GM21526 (cell line): Measurements from ENCODE around the gene ATPAF1.
"Not testable (repeated sequence)": the region's sequence is repeated elsewhere in the genome, so short reads cannot be mapped to it uniquely, and the experiment has no call there.

Source experiments
- ATAC-seq: cut with Tn5 transposase; IDR thresholded peaks from one replicate; pipeline ENCODE4 v1.9.1; 2021; ENCODE audit warnings: moderate library complexity; ENCODE audit not compliant: unreplicated experiment, low FRiP score

Gene ATPAF1

GRCh38 chr1:46667782-46668760 is at the start of gene ATPAF1:
Gene ATPAF1, minus strand, starts transcription at chr1:46668364. Its CDS starts 42 bp downstream, at chr1:46668322.
- peak; percentile 86 for ATAC-seq

DNA sequence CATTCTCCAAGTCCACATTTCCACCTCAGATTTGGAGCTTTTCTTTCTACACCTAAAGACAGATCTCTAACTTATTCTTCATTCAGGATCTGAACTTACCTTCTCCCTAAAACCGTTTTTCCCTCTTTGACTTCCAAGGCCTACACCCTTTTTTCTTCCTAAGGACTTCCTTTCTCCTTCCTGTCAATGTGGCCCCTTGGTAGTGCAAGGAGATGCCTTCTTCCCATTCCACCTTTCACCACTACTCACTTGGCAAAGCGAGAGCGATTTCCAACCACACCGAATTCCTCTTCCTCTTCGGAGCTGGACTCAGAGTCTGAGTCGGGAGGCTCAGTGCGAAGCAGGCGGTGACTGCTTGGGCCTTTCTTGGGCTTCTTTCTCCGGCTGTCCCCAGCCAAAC is 49.5 kb upstream of the ATPAF1 start:
- ATAC-seq: no peak

DNA sequence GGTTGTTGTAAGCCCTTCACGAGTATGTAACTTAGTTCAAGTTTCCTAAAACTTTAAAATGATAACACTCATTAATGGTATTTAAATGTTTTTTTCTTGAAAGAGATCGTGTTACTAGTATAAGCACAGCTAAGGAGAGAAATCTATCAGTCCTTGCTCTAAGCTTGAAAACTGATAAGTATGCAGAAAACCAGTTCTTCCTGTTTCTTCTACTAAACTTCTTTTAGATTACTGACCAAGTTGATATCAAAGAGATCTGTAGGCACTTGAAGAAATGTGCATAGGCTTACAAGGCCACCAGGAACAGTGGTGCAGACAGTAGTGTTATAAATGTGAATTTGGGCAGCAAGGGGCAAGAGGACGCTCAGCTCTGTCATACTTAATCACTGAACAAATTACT is 46.8 kb upstream of the ATPAF1 start:
- ATAC-seq: no peak

GRCh38 chr1:46708121-46708520 is 40.0 kb upstream of the ATPAF1 start:
- no peak for ATAC-seq

DNA sequence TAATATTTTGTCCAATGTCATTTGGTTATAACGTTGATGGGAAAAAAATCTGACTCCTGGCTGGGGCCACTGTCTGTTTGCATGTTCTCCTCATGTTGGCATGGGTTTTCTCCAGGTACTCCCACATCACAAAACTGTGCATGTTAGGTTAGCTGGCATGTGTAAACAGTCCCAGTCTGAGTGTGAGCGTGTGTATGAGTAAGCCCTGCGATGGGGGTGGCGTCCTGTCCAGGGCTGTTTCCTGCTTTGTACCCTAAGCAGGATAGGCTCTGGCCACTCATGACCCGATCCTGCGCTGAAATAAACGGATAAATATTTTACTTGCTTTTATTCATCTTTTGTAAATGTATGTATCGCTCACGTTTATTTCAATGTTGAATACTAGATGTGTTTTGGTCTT is 37.2 kb upstream of the ATPAF1 start:
- ATAC-seq: no peak

- no peak for ATAC-seq
These were observed 35.9 kb upstream of the ATPAF1 start for GRCh38 chr1:46703927-46704641.

- no peak for ATAC-seq
These were observed 31.5 kb upstream of the ATPAF1 start for GRCh38 chr1:46699666-46700065.

GRCh38 chr1:46697053-46697452 is 28.9 kb upstream of the ATPAF1 start:
- no peak for ATAC-seq

DNA sequence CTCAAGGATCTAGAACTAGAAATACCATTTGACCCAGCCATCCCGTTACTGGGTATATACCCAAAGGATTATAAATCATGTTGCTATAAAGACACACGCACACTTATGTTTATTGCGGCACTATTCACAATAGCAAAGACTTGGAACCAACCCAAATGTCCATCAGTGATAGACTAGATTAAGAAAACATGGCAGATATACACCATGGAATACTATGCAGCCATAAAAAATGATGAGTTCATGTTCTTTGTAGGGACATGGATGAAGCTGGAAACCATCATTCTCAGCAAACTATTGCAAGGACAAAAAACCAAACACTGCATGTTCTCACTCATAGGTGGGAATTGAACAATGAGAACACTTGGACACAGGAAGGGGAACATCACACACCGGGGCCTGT is 26.5 kb upstream of the ATPAF1 start:
- not testable (repeated sequence) for ATAC-seq

GRCh38 chr1:46692811-46693770 is 24.9 kb upstream of the ATPAF1 start:
- no peak for ATAC-seq

DNA sequence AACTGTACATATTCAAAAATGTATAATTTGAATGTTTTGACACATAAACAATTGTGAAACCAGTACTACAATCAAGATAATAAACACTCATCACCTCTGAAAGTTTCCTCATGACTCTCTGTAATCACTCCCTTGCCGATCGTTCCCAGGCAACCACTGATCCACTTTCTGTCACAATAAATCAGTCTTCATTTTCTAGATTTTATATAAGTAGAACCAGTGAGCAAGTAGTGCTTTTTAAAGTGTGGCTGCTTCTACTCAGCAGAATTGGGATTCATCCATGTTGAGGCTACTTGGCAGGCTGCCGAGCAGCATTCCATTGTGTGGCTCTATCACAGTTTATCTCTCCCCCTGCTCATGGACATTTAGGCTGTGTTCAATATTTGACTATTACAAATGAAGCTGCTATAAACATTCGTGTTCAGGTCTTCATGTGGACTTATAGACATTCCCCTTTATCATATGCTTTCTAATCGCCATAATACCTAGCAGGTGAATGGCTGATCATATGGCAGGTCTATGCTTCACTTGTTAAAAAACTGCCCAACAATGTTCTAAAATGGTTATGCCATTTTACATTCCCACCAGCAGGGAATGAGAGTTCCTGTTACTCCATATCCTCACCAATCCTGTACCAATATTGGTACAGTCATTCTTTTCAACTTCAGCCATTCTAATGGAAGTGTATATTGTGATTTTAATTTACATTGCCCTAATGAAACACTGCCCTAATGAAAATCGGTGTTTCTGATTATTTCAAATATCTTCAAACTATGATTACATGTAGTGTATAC is 24.0 kb upstream of the ATPAF1 start:
- ATAC-seq: no peak

DNA sequence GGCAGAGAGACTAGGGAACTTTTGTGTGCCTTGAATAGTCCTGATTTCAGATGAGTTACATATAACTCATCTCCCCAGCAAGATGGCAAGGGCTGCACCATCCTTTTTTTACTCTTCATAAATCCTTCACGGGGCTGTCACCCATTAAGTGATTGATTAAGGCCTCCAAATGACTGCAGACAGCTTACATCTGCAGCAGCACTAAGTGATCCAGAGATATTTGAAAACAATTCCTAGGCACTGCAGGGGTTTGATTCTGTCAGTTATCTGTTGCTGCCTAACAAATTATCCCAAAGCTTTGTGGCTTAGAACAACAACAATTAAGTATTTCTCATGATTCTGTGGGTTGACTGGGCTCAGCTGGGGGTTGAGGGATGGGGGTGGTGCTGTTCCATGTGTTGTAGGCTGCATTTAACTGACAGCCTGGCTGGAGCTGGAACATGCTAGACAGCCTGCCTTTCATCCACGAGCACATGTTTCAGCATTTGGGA is 22.8 kb upstream of the ATPAF1 start:
- ATAC-seq: no peak

DNA sequence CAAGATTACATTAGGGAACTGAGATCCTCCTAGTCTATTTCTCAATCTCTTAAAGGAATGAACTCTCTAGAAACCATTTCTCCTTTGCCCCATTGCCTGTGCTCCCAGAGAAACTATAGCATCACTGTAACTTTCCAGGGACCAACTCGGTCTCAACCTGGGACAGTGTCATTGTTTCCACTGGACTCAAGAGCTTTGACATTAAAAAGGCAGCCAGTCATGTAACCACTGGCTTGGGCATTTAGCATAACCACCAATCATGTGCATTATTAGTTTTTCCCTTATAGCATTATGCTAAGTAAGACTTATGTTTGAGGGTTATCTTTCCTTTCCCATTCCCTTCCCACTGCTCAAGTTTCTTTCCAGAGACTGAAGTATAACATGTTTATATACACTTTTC is 21.7 kb upstream of the ATPAF1 start:
- ATAC-seq: no peak

- no peak for ATAC-seq
These were observed 21.2 kb upstream of the ATPAF1 start for GRCh38 chr1:46689356-46689755.

- no peak for ATAC-seq
These were observed 19.9 kb upstream of the ATPAF1 start for GRCh38 chr1:46687921-46688509.

GRCh38 chr1:46687093-46687659 is 19.0 kb upstream of the ATPAF1 start:
- ATAC-seq: no peak

GRCh38 chr1:46686255-46686654 is 18.1 kb upstream of the ATPAF1 start:
- no peak for ATAC-seq

DNA sequence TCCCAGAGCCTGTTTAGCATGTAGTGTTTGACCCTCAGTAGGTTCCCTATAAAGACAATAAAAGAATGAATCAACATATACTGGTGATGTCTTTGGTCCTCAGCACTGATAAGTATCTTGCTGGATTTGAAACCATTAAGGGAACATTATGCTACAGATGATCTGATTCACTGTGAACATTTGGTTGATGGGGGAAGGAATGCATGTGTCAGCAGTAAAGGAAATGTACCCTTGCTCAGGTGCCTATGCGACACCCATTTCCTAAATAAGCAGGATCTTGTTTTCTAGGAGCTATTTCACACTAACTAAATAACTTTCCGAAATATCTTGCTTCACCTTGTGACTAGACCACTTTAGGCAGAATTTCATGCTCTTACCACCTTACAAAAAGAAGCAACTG is 16.5 kb upstream of the ATPAF1 start:
- no peak for ATAC-seq

DNA sequence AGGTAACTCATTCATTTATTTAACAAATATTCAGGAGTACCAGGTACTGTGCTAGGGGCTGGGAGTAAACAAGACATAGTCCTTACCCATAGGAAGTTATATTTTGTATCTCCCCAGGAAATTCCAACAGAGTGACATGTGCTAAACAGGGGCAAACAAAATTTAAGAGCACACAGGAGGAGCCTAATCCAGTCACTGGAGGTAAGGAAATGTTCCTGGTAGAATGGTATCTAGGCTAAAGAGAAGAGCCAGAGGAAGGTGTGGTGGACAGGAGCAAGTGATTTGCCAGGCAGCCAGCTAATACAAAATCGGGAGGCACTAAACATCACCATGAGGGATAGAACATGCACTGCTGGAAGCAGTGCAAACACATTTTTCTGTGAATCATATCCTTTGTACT is 13.9 kb upstream of the ATPAF1 start:
- ATAC-seq: no peak
